GM19193 (cell line): Measurements from ENCODE around the gene PHF13.

ENCODE experiments used
- POLR2A ChIP-seq: IDR thresholded peaks from 4 replicates; pipeline ENCODE4 v1.6.1; 2011; ENCODE audit not compliant: insufficient read depth, insufficient read length; ENCODE audit errors: extremely low read depth

The PHF13 gene

GRCh38 chr1:6653436-6654290 lies 40.1 kb downstream of the PHF13 start:
- no peak for TF ChIP-seq POLR2A

GRCh38 chr1:6657138-6657537 lies 43.6 kb downstream of the PHF13 start:
- TF ChIP-seq POLR2A: no peak

GRCh38 chr1:6658359-6659060 lies 45.0 kb downstream of the PHF13 start:
- TF ChIP-seq POLR2A: no peak

- no peak for TF ChIP-seq POLR2A
These were observed 47.0 kb downstream of the PHF13 start for GRCh38 chr1:6660415-6661049.

- TF ChIP-seq POLR2A: no peak
These were observed 53.2 kb downstream of the PHF13 start for GRCh38 chr1:6666696-6667095.

- no peak for TF ChIP-seq POLR2A
These were observed 53.6 kb downstream of the PHF13 start for GRCh38 chr1:6667139-6667538.

- TF ChIP-seq POLR2A: no peak
These were observed 55.0 kb downstream of the PHF13 start for GRCh38 chr1:6668503-6668902.

- TF ChIP-seq POLR2A: no peak
These were observed 59.0 kb downstream of the PHF13 start for GRCh38 chr1:6672558-6672957.
